ENCODE measurements around the gene IFT27.

IFT27 gene

GRCh38 chr22:36727927-36728488, 47.9 kb downstream of the IFT27 start:
- no peak for DNase-seq (ENCODE audit: extremely low read depth in 1 of 2, low read depth in 1 of 2)

DNA sequence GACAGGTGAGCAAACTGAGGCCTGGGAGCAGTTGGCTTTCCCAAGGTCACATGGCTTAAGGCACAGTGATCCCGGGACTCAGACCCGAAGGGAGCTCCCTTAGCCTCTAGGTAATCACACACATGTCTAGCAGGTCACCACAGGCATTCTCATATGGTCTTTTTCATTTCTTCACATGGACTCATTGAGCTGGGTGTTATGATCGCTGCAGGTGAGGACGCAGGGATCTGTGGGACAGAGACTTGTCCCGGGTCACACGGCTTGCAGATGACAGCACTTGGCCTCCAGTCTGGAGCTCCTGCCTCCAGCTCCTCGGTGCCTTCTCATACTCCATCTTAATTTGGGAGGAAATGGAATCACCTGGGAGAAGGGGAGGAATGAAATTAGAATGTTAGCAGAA, 48.8 kb downstream of the IFT27 start:
- no peak for DNase-seq (ENCODE audit: extremely low read depth in 1 of 2, low read depth in 1 of 2)

DNA sequence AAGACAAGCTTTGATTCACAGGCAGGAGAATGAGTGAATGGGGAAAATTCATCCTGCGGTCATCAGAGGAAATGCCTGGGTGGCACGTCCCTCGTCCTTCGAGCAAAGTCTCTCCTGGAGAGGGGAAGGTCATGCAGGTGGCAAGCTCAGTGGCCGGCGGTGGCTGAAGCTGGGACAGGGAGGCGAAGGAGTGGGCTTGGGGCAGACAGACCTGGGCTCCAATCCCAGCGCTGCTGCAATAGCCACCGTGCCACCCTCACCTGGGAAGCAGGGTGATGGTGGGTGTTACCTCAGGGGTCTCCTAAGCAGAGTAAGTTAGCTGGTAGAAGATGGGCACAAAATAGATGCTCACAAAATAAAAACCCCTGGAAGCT, 49.9 kb downstream of the IFT27 start:
- DNase-seq (ENCODE audit: extremely low read depth in 1 of 2, low read depth in 1 of 2) = no peak

GRCh38 chr22:36725366-36726006, 50.4 kb downstream of the IFT27 start:
- DNase-seq (ENCODE audit: extremely low read depth in 1 of 2, low read depth in 1 of 2) = no peak

DNA sequence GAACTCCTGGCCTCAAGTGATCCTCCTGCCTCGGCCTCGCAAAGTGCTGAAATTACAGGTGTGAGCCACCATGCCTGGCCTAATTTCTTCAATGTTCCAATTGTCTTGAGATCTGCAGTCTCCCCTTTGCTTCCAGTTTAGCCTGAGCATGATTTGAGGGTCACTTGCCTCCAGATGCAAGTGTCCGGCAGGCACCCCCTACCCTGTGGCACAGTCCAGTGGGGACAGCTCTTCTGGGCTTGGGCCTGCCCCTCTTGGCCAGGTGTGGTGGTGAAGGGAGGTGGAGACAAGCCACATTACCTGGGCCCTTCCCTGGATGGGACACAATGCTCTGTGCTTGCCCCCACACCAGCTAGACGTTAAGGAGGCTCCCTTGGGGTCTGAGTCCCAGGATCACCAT, 51.1 kb downstream of the IFT27 start:
- no peak for DNase-seq (ENCODE audit: extremely low read depth in 1 of 2, low read depth in 1 of 2)

DNA sequence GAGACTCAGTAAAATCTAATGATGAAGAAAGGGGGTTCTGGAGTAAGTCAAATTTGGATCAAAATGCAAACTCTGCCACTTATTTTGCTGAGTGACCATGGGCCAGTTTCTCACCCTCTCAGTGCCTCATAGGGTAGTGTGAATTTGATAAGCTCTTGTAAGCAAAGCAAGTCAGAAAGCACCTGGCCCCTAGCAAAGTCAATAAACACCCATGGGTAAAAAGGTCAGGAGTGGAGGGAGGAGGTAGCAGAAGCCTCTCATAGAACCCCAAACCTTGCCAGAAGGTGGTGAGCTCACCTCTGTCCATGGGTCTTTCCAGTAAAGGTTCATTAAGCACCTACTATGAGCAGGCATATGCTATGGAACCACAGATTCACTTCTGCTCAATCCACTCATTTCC, 53.9 kb downstream of the IFT27 start:
- DNase-seq (ENCODE audit: extremely low read depth in 1 of 2, low read depth in 1 of 2) = no peak

GRCh38 chr22:36715647-36716046, 60.3 kb downstream of the IFT27 start:
- no peak for DNase-seq (ENCODE audit: extremely low read depth in 1 of 2, low read depth in 1 of 2)

DNA sequence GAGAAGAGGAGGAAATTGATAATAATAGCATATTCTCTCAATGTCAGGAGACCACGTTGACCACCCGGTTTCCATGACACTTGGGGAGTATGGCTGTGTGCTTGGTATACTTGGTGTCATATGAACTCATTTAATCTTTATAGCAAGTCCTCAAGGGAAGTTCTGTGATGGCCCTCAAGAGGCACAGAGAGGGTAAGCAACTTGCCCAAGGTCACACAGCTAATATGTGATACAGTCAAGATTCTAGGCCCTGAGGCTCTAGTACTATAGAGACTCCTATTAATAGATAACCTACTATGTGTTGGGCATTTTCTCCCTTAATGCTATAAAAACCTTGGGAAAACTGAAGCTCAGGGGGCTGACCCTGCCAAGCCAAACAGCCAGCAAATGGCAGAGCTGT, 61.8 kb downstream of the IFT27 start:
- no peak for DNase-seq (ENCODE audit: extremely low read depth in 1 of 2, low read depth in 1 of 2)

DNA sequence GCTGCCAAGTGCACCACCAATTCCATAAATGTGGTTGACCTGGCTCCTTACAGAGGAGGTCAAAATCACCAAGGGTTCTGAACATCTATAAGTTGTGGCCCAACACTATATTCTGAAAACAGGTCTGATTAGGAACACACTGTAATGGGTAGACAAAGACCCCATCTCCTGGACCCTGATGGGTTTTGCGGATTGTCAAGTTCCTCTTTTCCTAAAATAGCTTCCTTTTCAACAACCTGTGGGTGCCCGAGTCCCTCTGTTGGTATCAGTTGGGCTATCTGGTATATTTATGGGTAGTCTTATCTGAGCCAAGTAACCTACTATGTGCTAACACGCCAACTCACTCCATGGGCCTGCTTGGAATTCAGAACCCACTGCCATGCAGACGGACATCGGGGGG, 62.5 kb downstream of the IFT27 start:
- DNase-seq (ENCODE audit: extremely low read depth in 1 of 2, low read depth in 1 of 2) = no peak

All from stimulated activated CD8-positive, alpha-beta memory T cell treated with anti-CD3 and anti-CD28 coated beads, Interleukin-7, amount 100 ng/mL, for 48 hours (primary cell).